UCSD-AML1 (cell line): Measurements from ENCODE around the gene OGG1.

Experiments used
- DNase-seq: peaks from one replicate; lab custom pipeline; 2025; ENCODE audit not compliant: unreplicated experiment; lab: John Stamatoyannopoulos, UW

OGG1 gene

GRCh38 chr3:9782770-9783169 lies 33.0 kb downstream of the OGG1 start:
- DNase-seq = no peak

DNA sequence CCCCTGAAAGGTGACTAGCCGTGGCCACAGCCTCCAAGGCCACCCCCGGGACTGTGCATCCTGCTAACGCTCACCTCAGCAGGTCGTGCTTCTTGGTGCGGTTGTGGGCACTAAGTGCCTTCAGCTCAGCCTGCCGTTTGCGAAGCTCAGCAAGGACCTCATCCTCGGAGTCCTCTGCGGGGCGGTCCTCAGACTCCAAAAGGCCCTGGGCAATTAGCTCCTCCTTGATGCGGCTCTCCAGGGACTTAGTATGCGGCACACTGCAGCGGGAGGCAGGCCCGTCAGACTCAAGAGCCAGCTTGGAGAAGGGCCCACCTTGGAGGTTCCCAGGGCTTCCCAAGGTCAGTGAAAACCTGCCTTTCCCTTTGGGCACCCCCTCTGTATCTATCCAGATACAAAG lies 34.2 kb downstream of the OGG1 start:
- DNase-seq = no peak

DNA sequence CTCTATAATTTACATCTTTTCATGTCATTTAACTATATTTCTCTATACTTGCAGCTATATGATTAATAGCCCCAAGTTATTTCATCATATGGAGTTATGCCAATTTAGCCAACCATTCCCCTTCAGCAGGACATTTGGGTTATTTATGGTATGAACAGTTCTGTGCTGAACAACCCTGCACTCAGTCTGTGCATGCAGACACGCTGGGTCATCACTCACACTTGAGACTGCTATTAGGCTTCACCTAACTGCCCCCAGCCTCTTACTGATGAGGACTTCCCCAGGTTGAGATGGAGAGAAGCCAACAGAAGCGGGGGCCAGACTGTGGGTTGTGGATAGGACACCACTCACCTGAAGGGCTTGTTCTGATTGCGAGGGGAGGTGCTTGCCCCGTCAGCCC lies 35.2 kb downstream of the OGG1 start:
- DNase-seq = no peak

- DNase-seq = no peak
These were observed 35.9 kb downstream of the OGG1 start for GRCh38 chr3:9785602-9786001.

GRCh38 chr3:9786209-9786739 lies 36.5 kb downstream of the OGG1 start:
- DNase-seq = no peak

- DNase-seq = peak; percentile 26
These were observed 37.3 kb downstream of the OGG1 start for GRCh38 chr3:9786825-9787669.

DNA sequence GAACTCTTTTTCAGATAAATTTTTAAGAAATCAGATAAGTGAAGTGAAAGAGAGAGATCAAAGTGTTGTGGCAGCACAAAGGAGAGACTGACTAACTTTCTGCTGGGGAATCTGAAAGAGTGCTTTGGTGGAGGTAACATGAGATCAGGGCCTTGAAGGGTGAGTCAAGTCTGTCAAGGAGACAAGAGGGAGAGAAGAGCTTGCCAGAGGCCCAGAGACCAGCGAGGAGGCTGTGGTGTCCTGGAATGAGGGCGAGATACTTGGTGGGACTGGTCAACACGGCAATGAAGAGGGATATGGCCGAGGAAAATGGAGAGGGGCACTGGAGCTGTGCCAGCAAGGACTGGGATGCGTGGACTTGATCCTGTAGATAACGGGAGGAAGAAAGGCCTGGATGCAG lies 38.0 kb downstream of the OGG1 start:
- DNase-seq = no peak

DNA sequence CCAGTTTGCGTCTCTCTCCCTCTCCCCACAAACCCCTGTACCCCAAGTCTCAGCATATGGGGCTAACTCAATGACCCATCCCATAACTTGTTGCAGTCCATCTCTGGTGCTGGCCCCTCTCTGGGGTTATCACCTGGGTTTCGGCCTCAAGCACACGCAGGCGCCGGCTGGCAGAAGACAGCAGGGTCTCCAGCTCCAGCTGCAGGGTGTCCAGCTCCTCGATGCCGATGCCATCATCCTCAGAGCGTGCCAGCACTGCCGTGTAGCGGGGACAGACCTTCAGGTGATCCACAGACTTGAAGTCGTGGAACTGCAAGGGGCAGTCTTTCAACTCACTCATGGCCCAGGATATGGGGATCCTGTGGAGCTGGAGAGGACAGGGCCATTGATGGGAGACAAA lies 41.4 kb downstream of the OGG1 start:
- no peak for DNase-seq

DNA sequence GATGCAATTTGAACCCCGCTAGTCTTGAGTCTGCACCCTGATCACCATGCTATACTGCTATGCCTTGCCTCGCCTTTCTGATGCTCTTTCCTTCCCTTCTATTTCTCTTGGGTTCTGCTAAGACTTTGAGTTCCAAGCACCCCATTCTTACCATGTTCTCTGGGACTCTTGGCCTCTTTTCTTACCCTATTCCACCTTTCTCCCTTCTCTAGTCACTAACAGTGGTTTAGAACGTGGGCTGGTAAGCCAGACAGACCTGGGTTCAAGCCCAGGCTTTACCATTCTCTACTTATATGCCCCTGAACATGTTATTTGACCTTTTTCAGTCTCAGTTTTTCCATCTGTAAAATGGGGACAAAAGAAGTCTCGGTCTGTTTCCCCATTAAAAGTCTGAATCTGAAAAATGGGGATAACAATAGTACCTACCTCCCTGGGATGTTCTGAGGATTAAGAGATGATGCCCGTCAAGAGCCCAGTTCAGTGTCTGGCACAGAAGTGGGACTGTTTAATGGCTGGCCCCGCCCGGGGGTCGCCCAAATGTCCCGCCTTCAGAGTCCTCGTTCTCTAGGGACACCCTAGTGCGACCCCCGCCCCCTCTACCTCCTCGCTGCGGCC lies 42.1 kb downstream of the OGG1 start:
- no peak for DNase-seq

DNA sequence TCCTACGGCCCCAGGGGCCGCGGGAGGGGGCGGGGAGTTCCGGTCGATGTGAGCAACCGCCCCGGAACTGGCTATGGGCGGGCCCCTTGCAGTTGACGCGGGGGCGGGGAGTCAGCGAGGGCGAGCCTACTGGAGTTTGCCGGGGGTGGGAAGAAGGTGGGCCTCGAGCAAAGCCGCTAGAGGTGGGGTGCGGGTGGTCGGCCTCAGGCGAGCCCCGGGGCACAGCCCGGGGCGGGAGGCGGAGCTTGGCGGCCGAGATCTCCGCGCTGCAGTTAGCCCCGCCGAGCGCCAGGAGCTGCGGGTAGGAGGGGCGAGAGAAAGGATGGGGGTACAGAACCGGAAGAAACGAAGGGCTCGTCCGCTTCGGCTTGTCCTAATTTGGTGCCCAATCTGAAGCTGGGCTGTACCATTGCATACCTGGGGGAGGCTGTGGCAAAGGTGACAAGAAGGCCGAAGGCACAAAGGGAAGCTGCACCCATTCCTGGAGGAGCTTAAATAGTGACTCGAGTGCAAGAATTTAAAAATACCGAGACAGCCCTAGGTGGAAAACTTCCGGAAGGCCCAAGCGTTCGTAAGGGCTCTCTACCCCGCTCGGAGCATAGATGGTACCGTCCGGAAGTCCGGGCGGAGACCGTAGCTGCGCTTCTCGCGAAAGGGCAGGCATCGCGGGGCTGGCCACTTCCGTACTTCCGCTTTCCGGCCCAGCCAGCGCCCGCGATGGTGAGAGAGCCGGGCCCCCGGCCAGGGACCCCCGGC lies 42.8 kb downstream of the OGG1 start, which contains the start of the genes ARPC4 and TADA3:
Gene ARPC4, plus strand, starts transcription at position 678 of the 756 bp plus-strand sequence. Its CDS starts 40 bp downstream, at position 718.
Gene TADA3, minus strand, starts transcription at position 69 of the 756 bp plus-strand sequence. CDS start 1,007 bp downstream, outside the sequence.
- peak; percentile 96 for DNase-seq

GRCh38 chr3:9793161-9793781 lies 43.5 kb downstream of the OGG1 start:
- DNase-seq = peak; percentile 72

DNA sequence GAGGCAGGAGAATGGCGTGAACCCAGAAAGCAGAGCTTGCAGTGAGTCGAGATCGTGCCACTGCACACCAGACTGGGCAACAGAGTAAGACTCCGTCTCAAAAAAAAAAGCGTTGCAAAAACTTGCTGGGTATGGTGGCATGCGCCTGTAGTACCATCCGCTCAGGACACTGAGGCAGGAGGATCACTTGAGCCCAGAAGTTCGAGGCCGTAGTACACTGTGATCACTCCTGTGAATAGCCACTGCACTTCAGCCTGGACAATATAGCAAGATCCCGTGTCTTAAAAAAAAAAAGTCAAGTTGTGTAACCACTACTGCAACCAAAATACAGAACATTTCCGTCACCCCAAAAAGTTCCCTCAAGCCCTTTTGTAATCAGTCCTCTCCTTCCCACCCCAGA lies 44.6 kb downstream of the OGG1 start:
- no peak for DNase-seq

- DNase-seq = no peak
These were observed 45.5 kb downstream of the OGG1 start for GRCh38 chr3:9795207-9795606.

- no peak for DNase-seq
These were observed 47.6 kb downstream of the OGG1 start for GRCh38 chr3:9797196-9797945.

GRCh38 chr3:9800529-9800928 lies 50.8 kb downstream of the OGG1 start:
- no peak for DNase-seq

DNA sequence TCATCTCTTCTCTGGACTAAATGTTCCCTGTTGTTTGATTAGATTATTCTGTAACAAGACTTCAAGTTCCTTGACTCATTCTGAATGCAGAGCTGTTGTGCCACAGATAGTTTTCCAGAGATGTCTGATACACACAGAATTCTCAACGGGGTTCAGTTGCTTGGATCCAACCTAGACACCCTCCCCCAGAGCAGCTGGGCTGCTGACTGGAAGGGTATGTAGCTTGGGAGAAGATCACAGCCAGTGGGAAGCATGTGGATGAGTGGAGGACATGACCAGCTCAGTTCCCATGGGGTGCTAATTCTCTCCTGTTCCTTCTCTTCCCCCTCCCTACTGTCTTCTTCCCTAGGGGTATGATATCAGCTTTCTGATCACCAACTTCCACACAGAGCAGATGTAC lies 53.7 kb downstream of the OGG1 start:
- no peak for DNase-seq

DNA sequence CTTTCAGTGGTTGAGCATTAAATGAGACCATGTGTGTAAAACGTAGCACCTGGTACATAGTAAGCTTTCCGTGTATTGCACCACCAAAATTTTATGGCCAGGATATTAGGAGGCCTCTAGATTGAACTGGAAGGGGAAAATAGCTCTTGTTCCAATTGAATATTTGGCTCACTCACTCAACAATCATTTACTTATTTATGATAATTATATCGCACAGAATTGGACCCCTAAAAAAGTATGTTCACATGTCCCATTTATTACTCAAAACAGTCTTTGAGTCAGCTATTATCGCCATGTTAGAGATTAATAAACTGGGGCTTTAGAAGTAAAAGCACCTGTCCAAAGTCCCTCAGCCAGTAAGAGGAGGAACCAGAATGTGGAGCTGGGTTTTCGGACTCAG lies 55.2 kb downstream of the OGG1 start:
- no peak for DNase-seq

DNA sequence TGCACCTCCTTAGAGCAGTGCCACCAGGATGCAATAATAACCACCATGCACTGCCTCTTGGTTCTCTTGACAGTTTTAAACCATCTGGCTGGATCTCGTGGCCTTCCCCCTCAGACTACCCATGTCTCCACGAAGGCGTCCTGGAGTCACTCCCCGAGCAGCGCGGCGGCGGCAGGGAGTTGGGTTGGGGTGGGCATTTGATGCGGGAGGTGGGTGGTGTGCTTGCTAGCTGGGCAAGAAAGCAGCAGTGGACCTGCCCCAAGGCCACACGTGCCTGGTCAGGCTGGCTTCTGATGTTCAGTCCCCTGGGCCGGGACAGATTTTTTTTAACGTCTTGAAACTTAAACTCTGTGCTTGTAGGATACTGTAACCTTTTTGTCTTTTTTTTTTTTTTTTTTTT lies 56.4 kb downstream of the OGG1 start:
- no peak for DNase-seq
